Glomerular visceral epithelial cell (primary cell): ENCODE data around the gene WSB1.
A peak's percentile ranks its signal among the peaks of the same experiment; 100 is the strongest.

Experiments
- DNase-seq: peaks from one replicate; pipeline ENCODE4 v3.0.0-alpha.2; 2016; ENCODE audit errors: extremely low spot score

WSB1 gene

GRCh38 chr17:27280527-27280926 is 13.4 kb upstream of the WSB1 start:
- DNase-seq, result no peak

- DNase-seq, result no peak
Observed at GRCh38 chr17:27281438-27281837, 12.5 kb upstream of the WSB1 start.

- DNase-seq, result no peak
Observed at GRCh38 chr17:27282054-27282551, 11.8 kb upstream of the WSB1 start.

GRCh38 chr17:27283060-27283459 is 10.9 kb upstream of the WSB1 start:
- DNase-seq, result no peak

- no peak for DNase-seq
Observed at GRCh38 chr17:27283751-27284150, 10.2 kb upstream of the WSB1 start.

- DNase-seq, result no peak
Observed at GRCh38 chr17:27284811-27285415, 9.0 kb upstream of the WSB1 start.

- DNase-seq, result no peak
Observed at GRCh38 chr17:27285516-27285915, 8.4 kb upstream of the WSB1 start.

GRCh38 chr17:27288183-27288582 is 5.7 kb upstream of the WSB1 start:
- DNase-seq, result no peak

GRCh38 chr17:27289856-27290255 is 4.1 kb upstream of the WSB1 start:
- DNase-seq, result no peak

- no peak for DNase-seq
Observed at GRCh38 chr17:27290916-27291598, 2.9 kb upstream of the WSB1 start.

- DNase-seq, result no peak
Observed at GRCh38 chr17:27293359-27293897, 486 bp upstream of the WSB1 start.

- peak; percentile 85 for DNase-seq
Observed at GRCh38 chr17:27294689-27295630, 1.0 kb downstream of the WSB1 start.

GRCh38 chr17:27295945-27296344 is 2.0 kb downstream of the WSB1 start:
- DNase-seq, result peak; percentile 32

GRCh38 chr17:27296428-27296979 is 2.6 kb downstream of the WSB1 start:
- peak; percentile 77 for DNase-seq

GRCh38 chr17:27299384-27300049 is 5.6 kb downstream of the WSB1 start:
- DNase-seq, result no peak

- DNase-seq, result no peak
Observed at GRCh38 chr17:27303734-27304133, 9.8 kb downstream of the WSB1 start.

- DNase-seq, result no peak
Observed at GRCh38 chr17:27306276-27306835, 12.4 kb downstream of the WSB1 start.

GRCh38 chr17:27310565-27311110 is 16.7 kb downstream of the WSB1 start:
- DNase-seq, result no peak

- no peak for DNase-seq
Observed at GRCh38 chr17:27313301-27313700, 19.4 kb downstream of the WSB1 start.

GRCh38 chr17:27315322-27315721 is 21.4 kb downstream of the WSB1 start:
- DNase-seq, result peak; percentile 87
